Cardiac muscle cell (in vitro differentiated cells and primary cell): ENCODE measurements around the gene TNFAIP6. TPM values are rescaled to one million over a fixed set of nuclear protein-coding genes. Genes with fewer than 3 reads are reported as not detected.

Experiments
- DNase-seq, 2 donors: peaks; one replicate each; pipeline versions ENCODE4 v3.0.0 to v3.0.0-alpha.2; 2010 to 2017; ENCODE audit warnings: low read depth in 1 of 2, low spot score in 1 of 2
- H3K27ac ChIP-seq: fragments of 200-600 bp; sonication (generic); 2 replicates; pipeline ENCODE4 v1.5.1; 2016
- H3K27me3 ChIP-seq: fragments of 200-600 bp; sonication (generic); 2 replicates; pipeline ENCODE4 v1.6.0; 2016; ENCODE audit warnings: control low read depth
- H3K36me3 ChIP-seq: fragments of 200-600 bp; sonication (generic); 2 replicates; pipeline ENCODE4 v1.5.1; 2016; ENCODE audit warnings: control low read depth
- H3K4me1 ChIP-seq: fragments of 200-600 bp; sonication (generic); 2 replicates; pipeline ENCODE4 v1.8.1; 2017; ENCODE audit warnings: low read depth, mild to moderate bottlenecking, mixed run types
- H3K4me3 ChIP-seq: fragments of 200-600 bp; sonication (generic); 2 replicates; pipeline ENCODE4 v1.5.1; 2016; ENCODE audit warnings: mild to moderate bottlenecking
- H3K9me3 ChIP-seq: fragments of 200-600 bp; sonication (generic); 2 replicates; pipeline ENCODE4 v1.5.1; 2017; ENCODE audit warnings: low read depth, mild to moderate bottlenecking, control low read depth
- polyA plus RNA-seq: library from polyadenylated mRNA; unstranded; fragments of >200 nt; fragmentation: Nextera tagmentation; extraction: Ambion mirVana; gene quantifications from 2 replicates; pipeline ENCODE4 v1.2.1, GENCODE V29; 2016
- total RNA-seq: library from RNA; depleted of rRNA; stranded (reverse); fragments of >200 nt; gene quantifications from 2 replicates; pipeline ENCODE4 v1.2.3, GENCODE V29; 2016
- TF ChIP-seq, protein P1 (sequence below): IDR thresholded peaks from 2 replicates; pipeline ENCODE4 v1.5.1; 2012; ENCODE audit warnings: low read depth, mild to moderate bottlenecking, low read length

Gene TNFAIP6
- total and polyA plus RNA-seq, 2 experiments from 2014 or later: not detected

DNA sequence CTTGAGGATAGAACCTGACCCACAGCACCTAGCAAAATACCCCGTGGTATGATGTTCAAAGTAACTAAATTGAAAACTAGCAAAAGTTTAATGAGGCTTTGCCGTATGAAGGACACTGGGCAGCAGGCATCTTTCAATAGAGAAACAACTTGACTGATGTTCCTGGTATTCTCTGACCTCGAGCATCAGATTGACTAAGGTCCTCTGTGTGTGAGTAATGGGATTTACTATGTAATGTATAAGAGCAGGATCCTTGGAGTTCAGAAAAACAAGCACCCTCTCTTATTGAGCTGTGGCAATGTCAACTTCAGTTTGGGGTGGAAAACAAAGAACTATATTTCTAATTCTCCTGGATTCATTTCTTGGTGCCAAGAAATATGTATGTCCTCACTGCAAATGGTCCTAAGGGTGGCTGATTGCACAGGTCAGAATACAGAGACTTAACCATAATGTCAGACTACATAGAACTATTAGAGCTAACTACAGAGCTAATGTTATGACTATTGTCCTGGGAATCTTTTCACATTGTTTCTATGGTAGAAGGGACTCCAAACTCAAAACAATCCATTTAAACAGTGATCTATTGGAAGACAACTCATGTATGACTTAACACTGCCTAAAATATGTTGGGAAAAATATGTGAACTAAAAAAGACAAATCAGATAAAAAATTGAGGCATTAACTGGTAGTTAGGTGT is 4.4 kb downstream of the TNFAIP6 start:
- H3K27ac ChIP-seq: no peak overlapping the region
- no peaks in the 10 kb centered on the region for H3K27me3 ChIP-seq
- H3K4me1 ChIP-seq: no peaks in the 10 kb centered on the region
- TF ChIP-seq, protein P1, sequence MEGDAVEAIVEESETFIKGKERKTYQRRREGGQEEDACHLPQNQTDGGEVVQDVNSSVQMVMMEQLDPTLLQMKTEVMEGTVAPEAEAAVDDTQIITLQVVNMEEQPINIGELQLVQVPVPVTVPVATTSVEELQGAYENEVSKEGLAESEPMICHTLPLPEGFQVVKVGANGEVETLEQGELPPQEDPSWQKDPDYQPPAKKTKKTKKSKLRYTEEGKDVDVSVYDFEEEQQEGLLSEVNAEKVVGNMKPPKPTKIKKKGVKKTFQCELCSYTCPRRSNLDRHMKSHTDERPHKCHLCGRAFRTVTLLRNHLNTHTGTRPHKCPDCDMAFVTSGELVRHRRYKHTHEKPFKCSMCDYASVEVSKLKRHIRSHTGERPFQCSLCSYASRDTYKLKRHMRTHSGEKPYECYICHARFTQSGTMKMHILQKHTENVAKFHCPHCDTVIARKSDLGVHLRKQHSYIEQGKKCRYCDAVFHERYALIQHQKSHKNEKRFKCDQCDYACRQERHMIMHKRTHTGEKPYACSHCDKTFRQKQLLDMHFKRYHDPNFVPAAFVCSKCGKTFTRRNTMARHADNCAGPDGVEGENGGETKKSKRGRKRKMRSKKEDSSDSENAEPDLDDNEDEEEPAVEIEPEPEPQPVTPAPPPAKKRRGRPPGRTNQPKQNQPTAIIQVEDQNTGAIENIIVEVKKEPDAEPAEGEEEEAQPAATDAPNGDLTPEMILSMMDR: no peak
- no peak overlapping the region for H3K4me3 ChIP-seq
- H3K36me3 ChIP-seq: no peaks in the 10 kb centered on the region
- H3K9me3 ChIP-seq: no peaks in the 10 kb centered on the region
- no peak for DNase-seq

DNA sequence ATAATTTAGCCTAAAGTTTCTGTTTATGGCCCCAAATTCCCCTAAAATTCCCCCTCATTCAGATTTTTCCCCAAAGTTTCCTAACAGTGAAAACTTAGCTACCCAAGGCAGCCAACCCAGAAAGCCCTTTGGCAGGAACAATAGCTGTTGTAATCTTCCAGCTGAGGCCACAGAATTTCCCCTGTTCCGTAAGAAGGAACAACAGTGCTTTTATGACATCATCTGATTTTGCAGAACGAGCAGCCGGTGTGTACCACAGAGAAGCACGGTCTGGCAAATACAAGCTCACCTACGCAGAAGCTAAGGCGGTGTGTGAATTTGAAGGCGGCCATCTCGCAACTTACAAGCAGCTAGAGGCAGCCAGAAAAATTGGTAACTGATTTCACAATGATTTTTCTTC is 6.3 kb downstream of the TNFAIP6 start:
- DNase-seq: peak in 1 of 2 donors; percentile 92
- Histone ChIP-seq H3K9me3 (no peaks in the 10 kb centered on the region), H3K4me3 (no peak overlapping the region), H3K27ac (no peak overlapping the region), H3K36me3 (no peaks in the 10 kb centered on the region), H3K27me3 (no peaks in the 10 kb centered on the region), H3K4me1 (no peaks in the 10 kb centered on the region)
- TF ChIP-seq, protein P1: no peak

DNA sequence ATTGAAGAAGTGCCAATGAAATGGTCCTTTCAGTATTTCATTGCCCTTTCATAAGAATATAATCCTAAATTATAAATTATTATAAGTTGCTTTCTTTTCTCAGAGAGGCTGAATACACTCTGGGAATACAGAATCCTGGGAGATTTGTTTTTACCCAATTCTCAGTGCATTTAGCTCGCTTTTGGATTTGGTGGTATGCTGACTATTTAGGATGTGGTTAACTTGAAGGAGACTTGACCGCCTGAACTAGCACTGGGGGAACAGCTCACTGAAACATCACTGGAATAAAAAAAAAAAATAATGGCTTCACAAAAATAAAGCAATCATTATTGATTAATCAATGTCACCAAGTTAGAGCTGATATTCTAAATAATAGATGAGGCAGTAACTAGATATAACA is 10.2 kb downstream of the TNFAIP6 start:
- Histone ChIP-seq H3K27me3 (no peaks in the 10 kb centered on the region), H3K27ac (no peak overlapping the region), H3K36me3 (no peaks in the 10 kb centered on the region), H3K4me1 (no peaks in the 10 kb centered on the region), H3K4me3 (no peak overlapping the region), H3K9me3 (no peaks in the 10 kb centered on the region)
- TF ChIP-seq, protein P1: no peak
- peak in 1 of 2 donors; percentile 54 for DNase-seq

DNA sequence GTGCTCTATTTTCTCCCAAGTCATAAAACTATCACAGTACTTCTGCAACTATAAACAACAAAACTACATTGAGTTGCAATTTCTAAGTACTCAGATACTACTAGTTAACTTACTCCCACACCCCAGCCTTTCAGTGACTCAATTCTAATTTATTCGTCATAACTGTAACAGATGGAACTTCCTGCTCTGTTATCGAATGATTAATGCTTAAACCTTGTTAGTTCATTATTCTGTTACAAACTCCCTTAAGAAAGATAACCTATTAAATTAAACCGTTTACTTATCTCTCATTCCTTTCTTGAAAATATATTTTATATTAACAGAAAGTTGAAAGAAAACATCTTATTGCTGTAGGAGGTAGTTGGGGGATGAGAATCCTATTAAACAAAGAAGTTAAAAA is 17.0 kb downstream of the TNFAIP6 start:
- TF ChIP-seq, protein P1: no peak
- no peaks in the 10 kb centered on the region for H3K27me3 ChIP-seq
- DNase-seq: peak in 1 of 2 donors; percentile 87
- no peaks in the 10 kb centered on the region for H3K9me3 ChIP-seq
- H3K36me3 ChIP-seq: no peaks in the 10 kb centered on the region
- H3K4me1 ChIP-seq: no peaks in the 10 kb centered on the region
- no peak overlapping the region for H3K4me3 ChIP-seq
- no peak overlapping the region for H3K27ac ChIP-seq

DNA sequence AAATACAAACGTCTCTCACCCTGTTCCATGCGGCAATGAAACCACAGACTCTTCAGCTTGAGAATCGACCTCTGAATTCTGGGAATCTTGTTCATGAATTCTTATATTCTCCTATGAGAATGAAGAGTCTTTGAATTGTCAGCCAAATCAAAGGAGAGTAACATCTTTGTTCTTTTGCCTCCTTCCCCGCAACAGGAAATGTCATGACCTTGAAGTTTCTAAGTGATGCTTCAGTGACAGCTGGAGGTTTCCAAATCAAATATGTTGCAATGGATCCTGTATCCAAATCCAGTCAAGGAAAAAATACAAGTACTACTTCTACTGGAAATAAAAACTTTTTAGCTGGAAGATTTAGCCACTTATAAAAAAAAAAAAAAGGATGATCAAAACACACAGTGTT is 21.8 kb downstream of the TNFAIP6 start:
- Histone ChIP-seq H3K9me3 (no peaks in the 10 kb centered on the region), H3K36me3 (no peaks in the 10 kb centered on the region), H3K27ac (no peak overlapping the region), H3K27me3 (no peaks in the 10 kb centered on the region), H3K4me1 (no peaks in the 10 kb centered on the region), H3K4me3 (no peak overlapping the region)
- peak in 1 of 2 donors; percentile 77 for DNase-seq
- TF ChIP-seq, protein P1: no peak
